K562 (cell line): ENCODE data around the gene C6orf62. TPM values are rescaled to one million over a fixed set of nuclear protein-coding genes. Genes with fewer than 3 reads are reported as not detected.

Experiments used
- ASH1L ChIP-seq: fragments of 450-650 bp; IDR thresholded peaks from 2 replicates; pipeline ENCODE4 v1.6.1; 2018; ENCODE audit warnings: borderline replicate concordance, mild to moderate bottlenecking, low read depth; ENCODE audit not compliant: partially characterized antibody
- BRF1 ChIP-seq: IDR thresholded peaks from 3 replicates; pipeline ENCODE4 v1.6.1; 2011; ENCODE audit warnings: borderline replicate concordance, mild to moderate bottlenecking; ENCODE audit not compliant: insufficient read length; ENCODE audit errors: extremely low read depth
- CUX1 ChIP-seq: fragments of 200-800 bp; sonication (Bioruptor generic); IDR thresholded peaks from 2 replicates; pipeline ENCODE4 v1.6.1; 2016; ENCODE audit warnings: missing genetic modification characterization, missing compliant biosample characterization
- DPF2 ChIP-seq: fragments of 450-650 bp; IDR thresholded peaks from 2 replicates; pipeline ENCODE4 v1.6.1; 2016
- GTF2A2 ChIP-seq: IDR thresholded peaks from 2 replicates; pipeline ENCODE4 v1.6.1; 2016; ENCODE audit warnings: mild to moderate bottlenecking, missing genetic modification characterization, missing compliant biosample characterization
- HLTF ChIP-seq: fragments of 450-650 bp; IDR thresholded peaks from 2 replicates; pipeline ENCODE4 v1.6.1; 2016
- HNRNPL ChIP-seq: fragments of 200-400 bp; formaldehyde crosslinking; IDR thresholded peaks from 2 replicates; pipeline ENCODE4 v1.6.1; 2017; ENCODE audit warnings: low read depth, mild to moderate bottlenecking, low read length
- MAFK ChIP-seq: IDR thresholded peaks from 2 replicates; pipeline ENCODE4 v1.6.1; 2011; ENCODE audit warnings: low read length, improper control_type of control experiment
- MEIS2 ChIP-seq: fragments of 450-650 bp; IDR thresholded peaks from 2 replicates; pipeline ENCODE4 v1.6.1; 2014; ENCODE audit warnings: mild to moderate bottlenecking; ENCODE audit not compliant: partially characterized antibody
- NFIC ChIP-seq: fragments of 450-650 bp; IDR thresholded peaks from 2 replicates; pipeline ENCODE4 v1.6.1; 2017; ENCODE audit warnings: mild to moderate bottlenecking, inconsistent platforms
- POLR2AphosphoS5 ChIP-seq: IDR thresholded peaks from 2 replicates; pipeline ENCODE4 v1.6.1; 2011; ENCODE audit warnings: mild to moderate bottlenecking, low read depth, low read length, moderate library complexity; ENCODE audit not compliant: control insufficient read depth, insufficient read depth
- RB1 ChIP-seq: fragments of 450-650 bp; IDR thresholded peaks from 2 replicates; pipeline ENCODE4 v1.6.1; 2017; ENCODE audit warnings: low read depth, mild to moderate bottlenecking
- RREB1 ChIP-seq: fragments of 250-450 bp; sonication (Bioruptor Pico); IDR thresholded peaks from 2 replicates; pipeline ENCODE4 v1.4.0; 2020
- TRIM28 ChIP-seq: fragments of 450-650 bp; IDR thresholded peaks from 2 replicates; pipeline ENCODE4 v1.6.1; 2017
- TSC22D4 ChIP-seq: fragments of 450-650 bp; IDR thresholded peaks from 2 replicates; pipeline ENCODE4 v1.6.1; 2016; ENCODE audit warnings: missing genetic modification characterization, missing biosample characterization, control low read depth
- ZFP30 ChIP-seq: fragments of 250-450 bp; sonication (Bioruptor Pico); IDR thresholded peaks from 2 replicates; pipeline ENCODE4 v1.8.0; 2022; ENCODE audit warnings: moderate library complexity, mild to moderate bottlenecking, inconsistent platforms, borderline replicate concordance
- ZNF121 ChIP-seq: sonication (generic); formaldehyde crosslinking; conservative IDR thresholded peaks from 2 replicates; pipeline ENCODE4 v1.8.0; 2022; ENCODE audit warnings: missing genetic modification reagents
- ZNF644 ChIP-seq: fragments of 200-800 bp; sonication (Bioruptor generic); IDR thresholded peaks from 2 replicates; pipeline ENCODE4 v1.6.1; 2016; ENCODE audit warnings: low read depth, missing genetic modification characterization, missing compliant biosample characterization
- ZNF780A ChIP-seq: fragments of 250-450 bp; sonication (Bioruptor Pico); IDR thresholded peaks from 2 replicates; pipeline ENCODE4 v1.5.0; 2021; ENCODE audit warnings: mild to moderate bottlenecking
- polyA plus RNA-seq, 8 experiments: library from polyadenylated mRNA; depleted of rRNA in 4 of 8; stranded (reverse) in 5 of 8; unstranded in 3 of 8; fragments of >200 nt; fragmentation: Nextera tagmentation in 2 of 8; fragmentation: Illumina TruSeq in 1 of 8; extraction: Ambion mirVana in 2 of 8; extraction: Trizol in 1 of 8; gene quantifications; 2 replicates each; pipeline versions ENCODE4 v1.2.1 to v1.2.3, GENCODE V29; 2011 to 2014; ENCODE audit warnings: inconsistent platforms in 1 of 8, missing spikeins in 1 of 8
- total RNA-seq, 7 experiments: library from RNA; depleted of rRNA in 6 of 7; stranded (reverse); fragments of >200 nt in 6 of 7; fragmentation: Illumina TruSeq in 2 of 7; extraction: Trizol in 2 of 7; gene quantifications; 2 replicates each; pipeline versions ENCODE4 v1.2.1 to v1.2.3, GENCODE V29; 2011 to 2021; ENCODE audit warnings: low replicate concordance in 1 of 7

Gene C6orf62
- total and polyA plus RNA-seq, 9 of the 15 experiments (the other 6 are each of a cell fraction or from before 2014, with no cell fraction given), result 48.5 to 579 (median 111) TPM

DNA sequence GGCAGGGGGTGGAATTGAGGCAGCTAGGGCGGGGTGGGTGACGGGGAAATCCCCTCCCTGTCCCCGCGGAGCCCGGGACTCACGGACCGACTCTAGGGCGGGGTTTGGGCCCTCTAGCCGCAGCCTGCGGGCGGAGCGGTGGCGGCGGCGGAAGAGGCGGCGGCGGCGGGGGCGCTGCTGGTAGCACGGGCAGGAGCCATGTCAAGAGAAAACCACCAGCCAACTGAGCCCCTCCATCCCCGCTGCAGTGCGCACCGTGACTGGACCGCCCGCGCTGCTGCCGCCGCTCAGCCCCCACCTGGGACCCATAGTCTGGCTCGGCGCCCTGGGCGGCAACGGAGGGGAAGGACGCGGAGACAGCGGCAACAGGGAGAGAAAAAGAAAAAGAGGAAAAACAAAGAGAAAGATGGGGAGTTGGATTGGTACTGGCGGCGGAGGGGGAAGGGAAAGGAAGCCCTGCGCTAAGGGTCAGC is 1.2 kb upstream of the C6orf62 start (continued):
- no peak for TF ChIP-seq RREB1
- no peak for TF ChIP-seq MEIS2
- no peak for TF ChIP-seq ZFP30
- no peak for TF ChIP-seq TRIM28
- no peak for TF ChIP-seq GTF2A2 (tag)
- no peak for TF ChIP-seq HLTF
- TF ChIP-seq MAFK, result no peak
- TF ChIP-seq POLR2AphosphoS5, result peak; percentile 32; the same call in 1 of the 2 replicates
- TF ChIP-seq DPF2, result no peak
- TF ChIP-seq ZNF644 (tag), result 0 out of 2 replicates have a peak, but pooled peaks have one; percentile 42
- peak; percentile 31; the same call in 1 of the 2 replicates for TF ChIP-seq RB1
- no peak for TF ChIP-seq TSC22D4 (tag)
- TF ChIP-seq HNRNPL, result no peak
- no peak for TF ChIP-seq CUX1
- TF ChIP-seq BRF1, result no peak
- TF ChIP-seq ASH1L, result no peak
- TF ChIP-seq ZNF780A (CRISPR knock-in tag), result no peak
- no peak for TF ChIP-seq ZNF121 (CRISPR knock-in tag)
- 0 out of 2 replicates have a peak, but pooled peaks have one; percentile 31 for TF ChIP-seq NFIC
